Stimulated activated CD4-positive, alpha-beta T cell treated with anti-CD3 and anti-CD28 coated beads, Interleukin-15, amount 100 ng/mL, for 48 hours (primary cell): ENCODE measurements around the gene KCP.

Experiments used
- DNase-seq, 2 donors: peaks; one replicate each; pipeline ENCODE4 v3.0.0-alpha.2; 2020; ENCODE audit warnings: low read depth in 2 of 2

Gene KCP

DNA sequence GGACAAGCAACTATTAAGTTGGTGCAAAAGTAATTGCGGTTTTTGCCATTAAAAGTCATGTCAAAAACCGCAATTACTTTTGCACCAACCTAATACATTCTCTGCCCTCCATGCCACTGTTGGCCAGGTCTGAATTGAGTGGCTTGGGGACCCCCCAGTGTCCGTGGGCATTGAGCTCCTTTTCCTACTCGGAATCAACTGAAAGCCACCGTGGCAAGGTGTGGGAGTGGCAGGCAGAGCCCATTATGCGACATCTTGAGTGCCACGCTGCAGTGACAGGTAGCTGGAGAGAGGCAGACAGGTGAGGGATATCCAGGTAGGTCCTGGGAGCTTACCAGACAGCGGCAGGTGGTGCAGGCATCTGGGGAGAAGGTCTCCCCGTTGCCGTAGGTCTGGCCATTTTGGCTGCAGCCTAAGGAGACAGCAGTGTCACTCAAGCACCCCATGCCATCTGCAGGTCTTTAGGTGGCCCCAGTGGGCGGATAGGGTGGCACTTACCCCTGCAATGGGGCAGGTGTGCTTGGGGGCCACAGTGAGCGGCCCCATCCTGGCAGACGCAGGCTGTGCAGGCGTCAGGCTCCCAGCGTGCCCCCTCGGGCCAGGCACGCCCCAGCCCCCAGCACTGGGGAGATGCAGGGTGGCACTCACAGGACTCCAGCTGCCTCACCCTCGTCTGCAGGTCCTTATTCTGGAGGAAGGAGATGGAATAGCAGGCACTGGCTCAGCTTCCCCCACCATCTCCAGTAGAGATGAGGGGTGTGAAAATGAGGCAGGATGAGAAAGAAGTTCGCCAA is 3.5 kb downstream of the KCP start:
- DNase-seq: no peak

DNA sequence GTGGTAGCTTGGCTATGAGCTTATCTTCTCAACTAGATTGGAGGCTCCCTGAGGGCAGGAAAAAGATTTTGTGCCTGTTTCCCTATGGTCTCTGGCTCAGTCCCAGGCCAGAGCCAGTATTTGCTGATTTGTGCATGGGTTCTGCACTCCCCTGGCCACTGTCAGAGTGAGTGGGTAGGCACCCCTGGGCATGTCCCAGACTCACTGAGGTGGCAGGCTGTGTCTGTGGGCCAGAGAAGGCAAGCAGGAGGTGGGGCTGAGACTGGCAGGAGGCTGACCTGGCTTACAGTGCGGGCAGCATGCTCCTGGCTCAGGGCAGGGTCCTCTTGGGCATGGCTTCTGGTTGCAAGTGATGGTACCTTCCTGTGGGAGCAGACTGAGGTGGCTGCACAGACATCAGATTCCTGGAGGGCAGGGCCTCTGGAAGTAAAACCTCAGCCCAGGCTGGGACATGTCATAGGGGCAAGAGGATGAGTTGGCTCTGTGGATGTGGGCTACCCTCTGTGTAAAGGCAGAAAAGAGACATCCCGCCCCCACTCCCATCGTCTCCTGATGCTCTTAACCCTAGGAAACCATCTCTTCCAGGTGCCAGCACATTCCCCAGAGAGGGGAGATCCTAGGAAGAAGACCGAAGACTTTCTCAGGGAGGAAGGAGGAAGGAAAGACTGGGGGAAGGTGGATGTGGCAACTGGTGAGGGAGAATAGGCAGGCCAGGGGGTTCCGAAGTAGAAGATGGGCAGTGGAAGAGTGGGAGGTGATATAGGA is 4.3 kb downstream of the KCP start:
- DNase-seq: no peak

DNA sequence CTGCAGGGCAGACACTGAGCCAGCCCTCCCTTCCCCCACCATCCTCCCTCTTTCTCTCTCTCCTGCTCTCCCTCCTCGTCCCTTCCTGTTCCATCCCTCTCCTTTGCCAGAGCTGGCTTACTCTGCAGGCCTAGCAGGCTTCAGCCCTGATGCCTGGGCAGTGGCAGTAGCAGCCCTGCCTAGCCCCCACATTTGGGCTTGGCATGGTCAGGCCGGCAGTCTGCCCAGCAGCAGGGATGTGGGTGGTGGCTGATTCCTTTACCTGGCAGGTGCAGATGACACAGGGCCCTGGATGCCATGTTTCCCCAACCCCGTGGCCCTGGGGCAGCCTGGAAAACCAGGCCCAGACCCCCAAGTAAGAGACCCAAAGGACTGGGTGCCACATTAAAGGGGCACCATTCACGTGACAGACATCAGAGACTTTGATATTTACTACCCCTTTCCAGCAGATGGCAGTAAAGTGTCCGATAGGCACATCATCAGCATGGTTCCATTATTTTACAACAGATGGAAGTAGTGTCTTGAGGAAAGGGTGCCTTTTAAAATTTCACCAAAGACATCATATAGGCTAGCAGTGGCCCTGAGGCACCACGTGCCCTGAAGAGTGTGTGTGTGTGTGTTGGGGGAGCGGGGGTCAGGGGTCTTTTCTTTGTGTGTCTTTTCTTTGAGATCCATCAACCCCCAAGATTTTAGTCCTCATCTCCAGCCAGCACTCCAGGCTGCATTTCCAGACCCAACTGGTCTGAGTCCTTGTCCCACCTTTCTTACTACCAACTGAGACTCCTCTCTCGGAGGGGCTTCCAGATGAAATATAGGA is 5.9 kb downstream of the KCP start:
- DNase-seq: no peak

DNA sequence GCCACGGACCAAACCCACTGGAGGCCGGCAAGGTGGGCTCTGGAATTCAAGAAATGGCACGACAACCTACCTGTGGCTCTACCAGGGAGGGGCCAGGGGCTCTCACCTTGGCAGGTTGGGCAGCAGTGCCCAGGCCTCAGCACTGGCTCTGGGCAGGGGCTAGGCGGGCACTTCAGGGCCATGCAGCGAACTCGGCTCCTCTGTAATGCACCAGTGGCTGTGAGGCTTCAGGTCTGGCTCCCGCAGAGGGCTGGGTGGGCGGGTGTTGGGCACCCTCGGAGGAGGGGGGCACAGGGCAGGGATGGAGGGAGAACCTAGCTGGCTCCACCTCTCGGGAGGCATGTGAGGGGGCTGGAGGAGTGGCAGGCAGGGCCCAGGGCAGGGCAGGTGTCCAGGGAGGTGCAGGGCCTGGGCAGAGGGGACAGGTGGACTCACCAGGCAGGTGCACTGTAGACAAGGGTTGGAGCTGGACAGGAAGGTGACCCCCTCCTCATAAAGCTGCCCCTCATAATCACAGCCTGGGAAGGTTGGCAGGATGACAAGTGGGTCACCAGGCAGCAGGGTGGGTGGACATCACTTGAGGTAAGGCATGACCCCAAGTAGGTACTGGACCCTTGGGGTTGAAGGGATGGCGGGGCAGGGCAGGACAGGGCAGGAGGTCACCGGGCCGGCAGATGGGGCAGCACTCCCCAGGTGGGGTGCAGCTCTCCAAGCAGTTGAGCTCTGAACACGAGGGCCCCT is 6.7 kb downstream of the KCP start:
- no peak for DNase-seq

DNA sequence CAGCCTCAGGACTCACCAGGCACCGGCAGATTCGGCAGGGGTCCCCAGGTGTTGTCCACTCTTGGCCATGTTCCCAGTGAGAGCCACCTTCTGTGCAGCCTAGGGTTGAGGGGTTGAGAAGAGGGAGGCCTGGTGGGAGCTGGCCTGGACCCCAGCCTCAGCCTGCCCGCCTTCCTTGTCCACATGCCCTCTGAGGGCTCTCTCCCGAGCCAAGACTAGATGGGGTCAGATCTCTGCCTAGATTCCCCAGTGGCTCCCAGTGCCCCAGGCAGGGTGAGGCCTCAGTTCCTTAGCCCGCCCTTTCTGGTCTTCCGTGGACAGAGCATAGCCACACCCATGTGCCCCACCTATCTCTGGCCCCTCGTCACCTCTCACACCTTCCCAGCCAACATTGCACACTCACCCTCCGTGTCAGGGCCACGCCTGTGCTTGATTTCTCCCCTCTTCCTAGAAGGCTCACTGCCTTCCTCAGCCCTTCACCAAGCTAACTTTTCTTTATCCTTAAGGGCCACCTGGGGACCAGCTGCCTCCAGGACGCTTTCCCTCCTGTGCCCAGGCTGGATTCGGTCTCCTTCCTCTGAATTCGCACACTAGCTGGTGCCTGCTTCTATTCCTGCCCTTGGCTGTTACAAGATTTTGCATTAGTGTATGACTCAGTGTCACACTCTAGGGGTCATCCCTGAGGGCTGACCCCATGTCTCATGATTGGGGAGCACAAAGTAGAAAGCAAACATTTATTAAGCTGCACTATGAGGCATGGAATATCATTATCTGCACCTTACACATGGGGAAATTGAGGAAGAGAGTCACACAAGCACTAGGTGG is 7.5 kb downstream of the KCP start:
- DNase-seq: no peak

DNA sequence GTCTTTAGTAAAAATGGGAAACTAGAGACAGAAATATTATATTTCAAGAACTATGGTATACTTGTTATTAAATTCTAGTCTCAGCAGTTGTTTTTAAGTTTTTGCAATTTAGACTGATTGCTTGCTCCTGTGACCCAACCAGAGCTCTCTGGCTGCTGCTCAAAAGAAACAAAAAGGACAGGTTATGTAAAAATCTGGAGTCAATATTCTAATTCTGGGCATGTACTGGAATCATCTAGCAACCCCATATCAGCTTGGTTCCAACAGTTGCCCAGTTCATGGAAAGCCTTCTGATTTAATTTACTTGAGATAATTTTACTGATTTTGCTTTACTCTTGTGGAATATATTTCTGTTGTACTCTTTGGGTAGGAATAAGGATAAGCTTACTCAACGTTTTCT is 10.3 kb downstream of the KCP start:
- no peak for DNase-seq

DNA sequence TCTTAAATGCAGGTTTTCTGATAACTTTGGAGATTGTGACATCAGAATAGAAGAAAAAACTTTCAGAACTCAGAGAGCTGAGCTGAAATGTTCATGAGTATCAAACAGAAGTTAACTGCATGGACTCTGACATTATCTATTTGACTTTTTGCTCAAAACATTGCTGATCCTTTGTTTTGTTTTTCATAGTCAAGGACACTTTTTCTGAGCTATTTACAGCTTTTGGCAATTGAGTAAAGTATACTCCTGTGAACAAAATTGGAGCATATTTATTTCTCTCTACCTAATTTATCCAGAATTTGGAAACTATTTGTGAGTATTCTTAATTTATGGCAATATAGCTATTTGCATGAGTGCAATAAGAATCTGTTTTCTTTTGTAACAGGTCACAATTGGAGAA is 11.1 kb downstream of the KCP start:
- no peak for DNase-seq

DNA sequence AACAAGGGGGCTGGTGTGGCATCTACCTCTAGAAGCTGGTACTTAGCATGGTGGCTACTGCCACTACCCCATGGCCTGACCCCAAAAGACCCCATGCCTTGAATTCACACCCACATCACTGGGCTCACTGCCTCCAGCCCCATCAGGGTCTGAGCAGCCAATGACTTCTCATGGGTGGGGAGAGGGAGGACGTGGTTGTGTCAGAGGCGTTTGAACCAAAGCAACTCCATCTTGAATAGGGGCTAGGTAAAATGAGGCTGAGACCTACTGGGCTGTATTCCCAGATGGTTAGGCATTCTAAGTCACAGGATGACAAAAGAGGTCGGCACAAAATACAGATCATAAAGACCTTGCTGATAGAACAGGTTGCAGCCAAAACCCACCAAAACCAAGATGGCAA is 15.2 kb downstream of the KCP start:
- DNase-seq: no peak

DNA sequence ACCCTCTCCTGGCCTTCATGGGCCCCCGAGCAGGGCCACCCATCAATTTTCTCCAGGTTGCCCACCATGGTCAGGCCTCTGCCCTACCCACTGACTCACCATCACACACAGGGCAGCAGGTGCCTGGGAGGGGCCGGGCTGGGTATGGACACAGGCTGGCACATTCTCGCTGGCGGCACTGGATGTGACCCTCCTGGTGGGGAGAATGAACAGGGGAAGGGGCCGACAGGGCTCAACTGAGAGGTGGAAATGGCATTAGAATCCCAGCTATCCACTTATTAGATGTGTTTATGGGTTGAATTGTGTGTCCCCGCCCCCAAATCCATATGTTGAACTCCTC is 16.4 kb downstream of the KCP start:
- no peak for DNase-seq

DNA sequence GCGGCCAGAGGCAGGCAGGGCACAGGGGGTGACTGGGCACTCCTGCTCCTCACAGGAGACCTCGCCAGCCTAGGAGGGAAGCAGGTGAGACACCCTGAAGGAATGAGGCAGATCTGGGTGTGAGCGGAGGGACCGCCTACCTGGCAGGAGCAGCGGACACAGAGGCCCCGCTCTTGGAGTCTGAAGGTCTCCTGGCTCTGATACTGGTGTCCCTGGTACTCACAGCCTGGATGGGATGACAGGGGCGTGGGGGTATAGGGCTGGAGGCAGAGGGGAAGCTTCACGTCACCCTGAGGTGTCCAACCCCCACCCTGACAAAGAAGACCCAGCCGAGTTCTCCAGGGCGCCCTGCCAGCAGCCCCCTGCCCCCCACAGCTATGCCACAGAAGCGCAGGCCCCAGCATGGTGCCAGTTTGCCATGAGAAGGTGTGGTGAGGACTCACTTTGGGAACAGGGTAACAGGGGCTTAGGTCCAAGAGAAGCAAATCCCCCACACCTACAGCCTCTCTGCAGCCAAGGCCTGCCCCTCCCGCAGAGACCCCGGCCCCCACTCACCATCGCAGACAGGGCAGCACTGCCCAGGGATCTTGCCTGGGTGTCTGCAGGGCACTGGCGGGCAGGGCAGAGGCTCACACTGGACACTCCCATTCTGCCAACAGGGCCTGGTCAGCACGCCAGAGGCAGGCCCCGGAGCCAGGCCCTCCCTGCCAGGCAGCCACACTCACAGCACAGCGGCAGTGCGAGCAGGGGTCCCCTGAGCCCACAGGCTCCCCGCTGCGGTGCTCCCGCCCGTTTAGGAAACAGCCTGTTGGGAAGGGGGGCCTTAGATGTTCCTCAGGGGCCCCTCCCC is 17.0 kb downstream of the KCP start:
- DNase-seq: no peak

DNA sequence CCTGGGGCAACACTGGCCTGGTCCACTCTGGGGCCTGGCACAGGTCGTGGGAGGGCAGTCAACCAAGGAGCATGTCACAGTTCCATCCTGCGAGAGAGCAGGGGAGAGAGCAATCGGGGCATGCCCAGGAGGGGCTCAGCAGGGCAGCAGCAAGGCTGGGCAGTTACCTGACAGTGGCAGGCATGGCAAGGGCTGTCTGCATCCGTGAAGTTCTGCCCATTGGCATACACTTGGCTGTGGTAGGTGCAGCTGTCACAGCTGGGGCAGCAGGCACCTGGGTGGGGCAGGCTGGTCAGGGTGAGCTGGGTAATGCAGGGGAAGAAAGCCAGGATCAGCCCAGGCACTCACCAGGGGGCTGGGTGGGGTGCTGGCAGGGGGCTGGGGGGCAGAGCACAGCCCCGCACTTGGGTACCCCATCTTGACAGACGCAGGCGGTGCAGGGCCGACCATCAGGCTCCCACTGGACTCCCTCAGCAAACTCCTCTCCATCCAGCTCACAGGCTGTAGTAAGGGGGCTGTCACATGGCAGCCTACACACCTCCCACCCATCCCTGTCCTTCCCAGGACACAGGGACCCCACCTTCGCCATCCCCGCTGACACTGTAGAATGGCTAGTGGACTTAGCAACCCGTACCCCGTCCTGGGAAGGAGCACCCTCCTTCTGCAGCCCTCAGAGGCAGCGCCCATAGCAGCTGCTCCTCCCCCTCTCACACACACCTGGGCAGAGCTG is 17.8 kb downstream of the KCP start:
- no peak for DNase-seq

DNA sequence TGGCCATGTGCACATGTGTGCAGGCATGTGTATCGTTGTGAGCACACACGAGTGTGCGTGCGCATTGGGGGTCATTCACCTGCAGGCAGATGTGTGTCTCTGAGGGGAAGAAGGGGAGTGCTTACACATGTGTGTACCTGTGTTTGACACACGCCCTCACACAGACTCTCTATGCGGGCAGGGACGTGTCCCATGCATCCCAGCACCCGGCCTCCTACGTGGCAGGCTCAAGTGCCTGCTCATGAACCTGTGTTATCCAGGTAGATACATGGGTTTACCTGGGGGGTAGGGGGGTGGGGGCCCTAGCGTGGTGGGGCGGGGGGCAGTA is 18.6 kb downstream of the KCP start:
- DNase-seq: no peak

DNA sequence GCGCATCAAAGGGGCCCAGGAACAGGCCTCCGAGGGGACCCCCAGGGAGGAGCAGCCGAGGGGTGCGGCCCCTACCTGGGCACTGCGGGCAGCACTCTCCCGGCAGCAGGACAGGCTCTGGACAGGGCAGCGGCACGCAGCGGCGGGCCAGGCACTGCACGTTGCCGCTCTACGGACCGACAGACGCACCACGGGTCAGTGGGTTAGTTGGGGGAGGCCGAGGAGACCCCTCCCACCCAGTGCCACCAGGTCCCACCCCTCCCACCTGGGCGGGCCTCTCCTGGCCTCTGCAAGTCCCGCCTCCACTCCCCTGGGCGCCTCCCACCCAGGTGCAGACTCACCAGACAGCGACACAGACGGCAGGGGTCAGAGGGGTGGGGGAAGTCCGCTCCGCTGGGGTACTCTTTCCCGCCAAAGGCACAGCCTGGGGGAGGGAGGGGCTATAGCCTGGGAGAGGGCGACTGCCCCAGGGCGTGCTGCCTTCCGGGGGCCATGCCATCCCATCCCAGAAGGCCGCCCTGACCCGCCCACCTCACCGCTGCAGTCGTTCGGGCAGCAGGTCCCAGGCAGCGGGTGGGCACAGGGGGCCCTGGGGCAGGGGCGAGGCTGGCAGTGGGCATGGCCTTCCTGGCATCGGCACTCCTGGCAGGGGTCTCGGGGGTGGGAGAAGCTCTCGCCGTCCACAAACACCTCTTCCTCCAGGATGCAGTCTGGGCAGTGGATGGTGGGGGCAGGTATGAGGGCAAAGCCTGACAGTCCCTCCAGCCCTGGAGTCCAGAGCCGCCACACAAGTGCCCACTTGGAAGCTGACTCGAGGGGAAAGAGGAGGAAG is 19.2 kb downstream of the KCP start:
- no peak for DNase-seq

DNA sequence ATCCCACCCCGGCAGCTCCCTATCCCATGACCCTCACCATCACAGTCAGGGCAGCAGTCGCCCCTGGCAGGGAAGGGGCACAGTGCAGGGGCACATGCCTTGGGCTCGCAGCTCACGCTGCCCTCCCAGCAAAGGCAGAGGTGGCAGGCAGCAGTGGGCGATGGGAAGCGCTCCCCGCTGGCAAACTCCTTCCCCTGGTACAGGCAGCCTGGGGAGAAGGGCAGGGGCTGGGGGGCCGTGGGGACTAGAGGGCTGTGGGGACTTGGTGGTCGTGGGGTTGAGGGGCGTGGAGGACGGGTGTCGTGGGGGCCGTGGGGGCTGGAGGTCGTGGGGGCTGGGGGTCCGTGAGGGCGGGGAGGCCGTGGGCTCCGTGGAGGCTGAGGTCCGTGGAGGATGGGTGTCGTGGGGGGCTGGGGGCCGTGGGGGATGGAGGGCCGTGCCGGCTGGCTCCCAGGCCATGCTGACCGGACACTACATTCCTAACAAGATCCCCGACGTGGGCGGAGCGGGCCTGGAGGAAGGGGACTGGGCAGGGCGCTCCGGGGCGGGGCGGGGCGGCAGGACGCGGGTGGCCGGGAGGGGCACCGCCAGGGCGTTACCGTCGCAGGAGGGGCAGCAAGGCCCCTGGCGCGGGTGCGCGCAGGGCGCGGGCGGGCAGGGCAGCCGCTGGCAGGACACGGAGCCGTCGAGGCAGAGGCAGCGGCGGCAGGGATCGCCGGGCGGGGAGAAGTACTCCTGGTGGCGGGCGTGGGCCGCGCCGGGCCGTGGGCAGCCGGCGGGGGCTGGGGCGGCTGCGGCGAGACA is 20.0 kb downstream of the KCP start:
- no peak for DNase-seq

DNA sequence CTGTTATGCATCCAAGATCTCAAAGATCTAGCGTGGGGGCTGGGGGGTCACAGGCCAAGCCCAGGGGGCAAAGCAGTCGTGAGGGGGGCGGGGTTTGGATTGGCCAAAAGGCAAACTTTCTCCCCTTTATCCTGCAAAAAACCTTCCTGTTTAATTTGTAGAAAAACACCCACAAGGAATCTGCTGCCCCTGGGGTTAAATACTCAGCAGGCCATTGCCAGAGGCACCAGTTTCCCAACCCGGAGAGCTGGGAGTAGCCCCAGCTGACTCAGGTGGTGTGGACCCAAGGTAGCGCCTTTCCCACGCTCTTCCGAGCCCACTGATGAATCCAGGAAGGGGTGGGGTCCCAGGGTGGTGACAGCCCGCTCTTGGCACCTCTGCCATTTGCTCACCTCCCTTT is 21.4 kb downstream of the KCP start:
- no peak for DNase-seq

DNA sequence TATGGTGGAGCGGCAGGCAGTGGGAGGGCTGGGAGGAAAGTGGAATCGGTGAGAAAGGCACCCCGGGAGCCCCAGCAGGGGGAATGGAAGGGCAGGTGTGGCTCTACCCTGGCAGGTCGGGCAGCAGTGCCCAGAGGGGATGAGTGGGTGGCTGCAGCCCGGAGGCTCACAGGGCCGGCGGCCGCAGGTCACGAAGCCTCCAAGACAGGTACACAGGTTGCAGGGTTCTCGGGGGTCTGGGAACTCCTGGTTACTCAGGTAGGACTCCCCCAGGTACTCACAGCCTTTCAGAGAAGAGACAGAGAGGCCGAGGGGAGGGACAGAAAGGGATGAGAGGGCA is 21.8 kb downstream of the KCP start:
- DNase-seq: no peak

DNA sequence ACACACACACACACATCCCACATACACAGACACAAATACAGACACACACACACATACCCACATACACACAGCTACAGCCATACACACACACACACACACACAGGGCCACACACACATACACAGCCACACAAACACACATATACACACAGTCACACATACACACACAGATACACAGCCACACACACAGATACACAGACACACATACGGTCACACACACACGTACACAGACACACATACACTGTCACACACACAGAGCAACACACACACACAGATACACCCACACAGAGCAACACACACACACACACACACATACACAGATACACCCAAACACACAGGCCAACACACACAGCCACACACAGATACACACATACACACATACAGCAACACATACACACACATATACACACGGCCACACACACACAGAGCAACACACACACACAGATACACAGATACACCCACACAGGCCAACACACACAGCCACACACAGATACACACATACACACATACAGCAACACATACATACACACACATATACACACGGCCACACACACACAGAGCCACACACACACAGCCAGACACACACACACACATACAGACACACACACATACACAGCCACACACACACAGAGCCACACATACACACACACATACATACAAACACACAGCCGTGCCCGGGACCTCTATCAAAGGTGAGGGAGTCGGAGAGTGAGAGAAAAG is 22.3 kb downstream of the KCP start:
- no peak for DNase-seq
